ENCODE data around the gene STYXL1.
"Not testable (repeated sequence)": the region's sequence is repeated elsewhere in the genome, so short reads cannot be mapped to it uniquely, and the experiment has no call there.

Gene STYXL1

GRCh38 chr7:76047811-76048667 lies at the start of gene STYXL1, which contains the start of gene MDH2:
Gene STYXL1, minus strand, starts transcription at chr7:76048000. Its CDS starts 17,477 bp downstream, at chr7:76030523.
Gene MDH2, plus strand, starts transcription at chr7:76048106. Its CDS starts 55 bp downstream, at chr7:76048161.
- DNase-seq (ENCODE audit: low spot score): peak; percentile 97

GRCh38 chr7:76095908-76096307 lies 48.1 kb upstream of the STYXL1 start:
- no peak for DNase-seq (ENCODE audit: low spot score)

DNA sequence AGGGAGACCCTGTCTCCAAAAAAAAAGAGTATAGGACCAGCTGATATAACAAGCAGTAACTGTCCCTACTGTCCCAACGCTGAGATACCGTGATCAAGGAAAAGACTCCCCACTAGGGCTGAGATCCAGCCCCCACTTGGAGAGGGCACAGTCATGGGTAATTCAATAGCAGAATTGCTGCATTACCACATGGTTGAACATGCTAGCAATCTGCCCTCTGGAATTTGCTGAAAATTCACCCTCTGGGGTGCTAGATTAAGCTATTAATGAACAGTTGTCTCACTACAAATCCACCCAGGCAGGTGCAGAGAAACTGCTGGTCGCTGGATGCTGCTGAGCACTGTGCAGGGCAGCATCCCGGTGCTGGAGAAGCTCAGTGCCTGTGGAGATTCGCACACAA lies 46.5 kb upstream of the STYXL1 start:
- DNase-seq (ENCODE audit: low spot score): not testable (repeated sequence)

DNA sequence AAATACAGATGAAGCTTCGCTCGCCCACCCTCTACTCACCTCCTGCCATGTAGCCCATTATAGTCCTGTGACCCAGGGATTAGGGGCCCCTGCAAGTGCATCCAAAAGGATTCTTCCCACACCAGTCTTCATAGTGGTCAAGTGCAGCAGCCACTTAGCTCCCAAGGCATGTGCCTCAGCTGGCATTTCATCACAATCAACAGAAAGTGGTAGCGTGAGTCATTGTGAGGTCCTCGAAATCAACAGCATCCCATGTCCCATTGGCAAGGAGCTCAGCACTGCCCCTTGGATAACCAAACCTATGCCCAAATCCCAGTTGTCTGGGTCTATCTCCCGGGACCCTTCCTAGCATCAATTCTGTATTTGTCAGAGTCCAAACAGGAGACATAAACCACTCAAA lies 45.7 kb upstream of the STYXL1 start:
- not testable (repeated sequence) for DNase-seq (ENCODE audit: low spot score)

DNA sequence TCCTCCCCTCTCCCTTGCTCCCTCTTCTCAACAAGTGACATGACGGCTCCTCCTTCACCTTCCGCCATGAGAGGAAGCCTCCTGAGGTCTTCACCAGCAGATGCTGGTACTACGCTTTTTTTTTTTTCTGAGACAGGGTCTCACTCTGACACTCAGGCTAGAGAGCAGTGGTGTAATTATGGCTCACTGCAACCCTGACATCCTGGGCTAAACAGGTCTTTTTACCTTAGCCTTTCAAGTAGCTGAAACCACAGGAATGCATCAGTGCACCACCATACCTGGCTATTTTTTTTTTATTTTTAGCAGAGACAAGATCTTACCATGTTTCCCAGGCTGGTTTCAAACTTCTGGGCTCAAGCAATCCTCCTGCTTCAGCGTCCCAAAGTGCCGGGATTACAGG lies 43.7 kb upstream of the STYXL1 start:
- no peak for DNase-seq (ENCODE audit: low spot score)

GRCh38 chr7:76089865-76090475 lies 42.2 kb upstream of the STYXL1 start:
- no peak for DNase-seq (ENCODE audit: low spot score)

DNA sequence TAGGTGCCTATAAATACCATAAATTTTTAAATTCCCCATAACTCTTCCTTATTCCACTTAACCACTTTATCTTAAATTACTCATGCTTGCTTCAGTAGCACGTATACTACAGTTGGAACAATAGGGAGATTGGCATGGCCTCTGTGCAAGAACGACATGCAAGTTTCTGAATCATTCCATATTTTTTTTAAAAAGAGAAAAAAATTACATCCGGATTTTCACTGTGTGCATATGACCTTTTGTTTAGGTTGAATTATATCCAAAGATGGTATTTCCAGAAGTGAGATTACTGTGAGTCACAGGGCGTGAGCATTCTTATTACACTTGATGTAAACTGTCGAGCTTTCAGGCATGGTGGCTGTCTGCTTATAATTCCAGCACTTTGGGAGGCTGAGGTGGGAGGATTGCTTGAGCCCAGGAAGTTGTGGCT lies 39.6 kb upstream of the STYXL1 start:
- DNase-seq (ENCODE audit: low spot score): peak; percentile 34

DNA sequence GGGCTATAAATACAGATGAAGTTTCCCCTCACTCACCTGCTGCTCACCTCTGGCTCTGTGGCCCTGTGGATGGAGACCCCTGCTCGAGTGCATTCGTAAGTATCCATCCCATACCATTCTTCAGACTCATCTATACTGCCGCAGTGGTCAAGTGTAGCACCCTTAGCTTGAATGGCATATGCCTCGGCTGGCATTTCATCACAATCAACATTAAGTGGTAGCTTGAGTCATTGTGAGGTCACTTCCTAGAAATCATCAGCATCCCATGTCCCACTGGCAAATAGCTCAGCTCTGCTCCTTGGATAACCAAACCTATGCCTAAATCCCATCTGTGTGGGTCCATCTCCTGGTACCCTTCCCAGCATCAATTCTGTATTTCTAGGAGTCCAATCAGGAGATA lies 38.3 kb upstream of the STYXL1 start:
- DNase-seq (ENCODE audit: low spot score): no peak

DNA sequence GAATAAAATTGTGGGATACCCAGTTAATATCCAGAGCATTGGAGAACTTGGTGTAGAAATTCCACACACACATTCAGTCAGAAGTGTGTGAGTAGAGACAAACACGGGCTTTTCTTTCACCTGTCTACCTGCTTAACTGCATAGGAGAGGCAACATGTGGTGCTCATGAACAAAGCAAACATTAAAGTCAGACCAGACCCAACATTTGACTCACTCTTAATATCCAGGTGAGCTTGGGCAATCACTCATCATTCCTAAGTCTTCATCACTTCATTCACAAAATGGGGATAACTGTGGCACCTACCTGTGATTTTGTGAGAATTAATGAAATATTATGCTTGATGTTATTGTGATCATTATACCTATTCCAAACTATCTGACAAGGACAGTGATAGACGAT lies 36.3 kb upstream of the STYXL1 start:
- DNase-seq (ENCODE audit: low spot score): not testable (repeated sequence)

DNA sequence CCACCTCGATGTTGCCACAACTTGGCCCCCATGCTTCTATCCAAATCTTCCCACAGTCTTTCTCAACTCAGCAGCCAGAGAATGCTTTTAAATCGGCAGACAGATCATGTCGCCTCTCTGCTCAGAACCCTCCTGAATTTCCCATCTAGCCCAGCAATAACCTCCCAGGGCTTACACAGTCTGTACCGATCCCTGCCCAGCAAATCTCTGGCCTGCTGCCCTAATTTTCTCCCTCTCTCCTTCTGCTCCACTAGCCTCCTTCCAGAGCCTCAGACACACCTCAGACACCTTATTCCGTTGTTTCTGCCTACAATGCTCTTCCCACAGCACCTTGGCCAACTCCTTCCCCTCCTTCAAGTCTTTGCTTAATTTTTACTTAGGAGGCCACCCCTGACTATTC lies 32.4 kb upstream of the STYXL1 start:
- no peak for DNase-seq (ENCODE audit: low spot score)

DNA sequence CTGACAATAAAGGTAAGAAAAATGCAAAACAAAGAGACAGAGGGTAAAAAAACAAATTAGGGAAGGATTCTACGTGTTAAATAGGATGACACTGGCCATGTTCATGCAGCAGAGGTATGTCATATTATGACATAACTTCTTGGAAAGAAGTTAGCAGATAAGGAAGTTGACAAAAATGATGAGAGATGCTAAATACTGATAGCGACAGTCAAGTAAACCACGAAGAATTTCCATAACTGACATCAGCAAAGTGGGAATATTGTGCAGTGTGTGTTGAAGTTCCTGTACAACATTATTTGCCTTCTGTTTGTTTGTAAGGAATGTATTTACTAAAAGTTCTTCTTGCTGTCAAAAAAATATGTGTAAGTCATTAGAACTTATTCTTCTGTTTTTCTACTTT lies 29.6 kb upstream of the STYXL1 start:
- no peak for DNase-seq (ENCODE audit: low spot score)

- DNase-seq (ENCODE audit: low spot score): no peak
Observed at GRCh38 chr7:76076995-76077394, 29.2 kb upstream of the STYXL1 start.

DNA sequence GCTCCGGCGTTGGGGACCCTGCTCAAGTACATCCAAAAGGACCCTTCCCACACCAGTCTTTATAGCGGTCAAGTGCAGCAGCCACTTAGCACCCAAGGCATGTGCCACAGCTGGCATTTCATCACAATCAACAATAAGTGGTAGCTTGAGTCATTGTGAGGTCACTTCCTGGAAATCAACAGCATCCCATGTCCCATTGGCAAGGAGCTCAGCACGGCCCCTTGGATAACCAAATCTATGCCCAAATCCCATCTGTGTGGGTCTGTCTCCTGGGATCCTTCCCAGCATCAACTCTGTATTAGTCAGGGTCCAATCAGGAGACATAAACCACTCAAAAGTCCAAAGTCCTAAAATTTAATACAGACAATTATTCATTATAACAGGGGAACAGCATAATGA lies 27.2 kb upstream of the STYXL1 start:
- no peak for DNase-seq (ENCODE audit: low spot score)

- no peak for DNase-seq (ENCODE audit: low spot score)
Observed at GRCh38 chr7:76074306-76074971, 26.6 kb upstream of the STYXL1 start.

- DNase-seq (ENCODE audit: low spot score): no peak
Observed at GRCh38 chr7:76073335-76073990, 25.7 kb upstream of the STYXL1 start.

DNA sequence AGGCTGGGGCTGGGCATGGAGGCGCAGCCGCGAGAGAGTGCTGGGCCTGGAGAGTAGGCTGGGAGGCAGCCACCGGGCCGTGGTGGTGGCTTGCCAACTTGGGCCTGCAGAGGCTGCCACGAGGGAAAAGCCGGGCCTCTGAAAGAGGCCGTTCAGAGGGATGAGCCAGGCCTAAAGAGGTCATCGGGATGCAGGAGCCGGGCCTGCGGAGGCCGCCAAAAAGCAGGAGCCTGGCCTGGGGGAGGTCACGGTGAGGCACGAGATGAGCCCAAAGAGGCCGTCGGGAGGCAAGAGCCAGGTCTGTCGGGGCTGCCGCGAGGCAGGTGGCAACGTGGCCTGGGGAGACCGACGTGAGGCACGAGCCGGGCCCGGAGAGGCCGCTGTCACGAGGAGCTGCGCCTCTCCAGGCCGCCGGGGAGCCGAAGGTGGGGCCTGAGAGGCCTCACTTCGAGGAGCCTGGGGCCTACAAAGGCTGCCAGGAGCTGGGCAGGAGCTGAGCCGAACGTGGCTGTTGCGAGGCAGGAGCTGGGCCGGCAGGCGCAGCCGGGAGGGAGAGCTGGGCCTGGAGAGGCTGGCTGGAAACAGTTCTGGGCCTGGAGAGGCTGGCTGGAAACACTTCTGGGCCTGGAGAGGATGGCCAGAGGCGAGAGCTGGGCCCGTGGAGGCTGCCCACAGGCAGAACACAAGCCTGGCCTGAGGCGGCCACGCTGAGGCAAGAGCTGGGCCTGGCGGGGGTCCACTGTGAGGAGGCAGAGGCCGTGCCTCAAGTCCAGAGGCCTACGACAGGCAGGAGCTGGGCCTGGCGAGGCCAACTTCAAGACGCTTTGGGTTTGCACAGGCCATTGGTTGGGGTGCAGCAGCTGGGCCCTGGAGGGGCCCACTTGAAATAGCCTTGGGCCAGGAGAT lies 24.7 kb upstream of the STYXL1 start:
- DNase-seq (ENCODE audit: low spot score): no peak

DNA sequence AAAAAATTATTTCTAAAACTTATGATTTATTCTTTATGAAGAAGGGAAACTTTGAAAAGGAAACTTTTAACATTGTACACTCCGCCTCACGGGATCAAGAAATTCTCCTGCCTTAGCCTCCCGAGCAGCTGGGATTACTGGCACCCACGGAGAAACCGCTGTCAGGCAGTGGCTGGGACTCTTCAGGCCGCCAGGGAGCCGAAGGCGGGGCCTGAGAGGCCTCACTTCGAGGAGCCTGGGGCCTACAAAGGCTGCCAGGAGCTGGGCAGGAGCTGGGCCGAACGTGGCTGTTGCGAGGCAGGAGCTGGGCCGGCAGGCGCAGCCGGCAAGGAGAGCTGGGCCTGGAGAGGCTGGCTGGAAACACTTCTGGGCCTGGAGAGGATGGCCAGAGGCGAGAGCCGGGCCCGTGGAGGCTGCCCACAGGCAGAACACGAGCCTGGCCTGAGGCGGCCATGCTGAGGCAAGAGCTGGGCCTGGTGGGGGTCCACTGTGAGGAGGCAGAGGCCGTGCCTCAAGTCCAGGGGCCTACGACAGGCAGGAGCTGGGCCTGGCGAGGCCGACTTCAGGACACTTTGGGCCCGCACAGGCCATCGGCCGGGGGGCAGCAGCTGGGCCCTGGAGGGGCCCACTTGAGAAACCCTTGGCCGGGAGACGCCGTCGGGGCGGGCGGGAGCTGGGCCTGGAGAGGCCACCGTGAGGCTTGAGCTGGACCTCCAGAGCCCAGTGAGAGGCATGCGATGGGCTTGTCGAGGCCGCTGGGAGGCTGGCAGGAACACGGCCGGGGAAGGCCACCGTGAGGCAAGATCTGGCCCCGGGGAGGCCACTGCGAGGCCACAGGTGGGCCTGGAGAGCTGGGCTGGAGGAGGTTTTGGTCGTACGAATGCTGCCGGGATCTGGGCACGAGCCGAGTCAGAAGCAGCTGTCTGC lies 23.8 kb upstream of the STYXL1 start:
- no peak for DNase-seq (ENCODE audit: low spot score)

GRCh38 chr7:76069238-76069638 lies 21.4 kb upstream of the STYXL1 start:
- DNase-seq (ENCODE audit: low spot score): peak; percentile 75

DNA sequence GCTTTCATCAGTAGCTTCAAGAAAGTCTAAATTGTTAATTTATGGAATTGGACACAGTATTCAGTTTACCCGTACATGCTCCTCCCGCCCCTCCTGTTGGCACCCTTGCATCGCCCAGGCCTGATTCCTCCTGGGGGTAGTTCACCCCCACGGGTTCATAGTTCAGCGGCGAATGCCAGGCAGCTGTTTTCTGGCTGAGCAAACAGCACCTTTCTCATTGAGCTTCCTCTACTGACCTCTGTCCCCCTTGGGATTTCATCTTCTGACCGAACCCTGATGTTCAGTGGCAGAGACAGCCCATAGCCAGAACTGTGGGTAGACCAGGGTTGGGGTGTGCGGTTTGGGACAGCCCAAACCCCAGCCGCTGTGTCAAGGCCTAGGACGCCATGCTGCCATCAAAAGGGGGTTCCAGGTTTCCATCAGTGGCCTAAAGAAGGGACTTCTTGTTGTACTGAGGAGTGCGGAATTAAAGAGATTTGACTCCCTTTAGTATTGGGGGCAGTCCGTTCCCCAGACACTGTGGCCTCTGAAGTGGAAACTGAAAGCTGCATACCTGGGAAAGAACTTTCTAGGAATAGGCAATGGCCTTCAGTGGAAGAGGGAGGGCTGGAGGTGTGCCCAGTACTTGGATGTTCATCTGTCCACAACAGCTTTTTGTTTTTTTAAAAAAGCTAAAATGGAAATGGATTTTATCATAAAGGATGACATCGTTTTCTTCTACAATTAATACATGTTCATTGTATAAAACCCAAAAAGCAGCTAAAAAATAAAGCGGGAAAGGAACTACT lies 19.1 kb upstream of the STYXL1 start:
- no peak for DNase-seq (ENCODE audit: low spot score)

All from hepatic stellate cell (primary cell).